HCT116 (cell line): ENCODE data around the gene FBXL17. TPM values are rescaled to one million over a fixed set of nuclear protein-coding genes. Genes with fewer than 3 reads are reported as not detected.

Experiments used
- ATAC-seq: fragments of 200-7000 bp; cut with Tn5 transposase; 2 replicates; pipeline ENCODE4 v1.9.1; 2020; ENCODE audit warnings: mild to moderate bottlenecking, moderate library complexity
- BruUV-seq: library from RNA; stranded (reverse); fragments of 400-500 nt; replicated peaks from 2 replicates; lab custom pipeline; 2021; lab: Mats Ljungman, UMichigan
- CTCF ChIA-PET: fragments of 300-600 bp; sonication (Branson Sonifier 250); formaldehyde crosslinking; loops from one replicate; lab custom pipeline; 2021; ENCODE audit warnings: antibody characterized with exemption; lab: Charles Lee
- POLR2A ChIA-PET: fragments of 300-600, 350-600 bp; sonication (Branson Sonifier 250); formaldehyde crosslinking; loops from one replicate; lab custom pipeline; 2021; ENCODE audit warnings: antibody characterized with exemption; lab: Charles Lee
- RAD21 ChIA-PET, 2 experiments: fragments of 300-600 bp; sonication (Branson Sonifier 250); formaldehyde crosslinking; loops; one replicate each; lab custom pipeline; 2023; ENCODE audit warnings: low total read pairs in 2 of 2; ENCODE audit not compliant: uncharacterized antibody in 2 of 2, unreplicated experiment in 2 of 2, low non-redundant PET in 1 of 2; lab: Charles Lee
- DNase-seq: peaks from one replicate; pipeline ENCODE4 v3.0.0-alpha.2; 2010; ENCODE audit warnings: low read depth, low spot score
- H2AFZ ChIP-seq: fragments of 200-600 bp; shearing (Covaris generic), sonication (generic); 2 replicates; pipeline ENCODE4 v1.6.1; 2017; ENCODE audit warnings: low read depth, mixed run types, mixed read lengths, antibody characterized with exemption, low read length; ENCODE audit not compliant: poor library complexity, severe bottlenecking
- H3K27ac ChIP-seq: 2 replicates; pipeline ENCODE4 v1.5.1; 2012; ENCODE audit warnings: low read depth, low read length
- H3K27me3 ChIP-seq: fragments of 200-600 bp; sonication (generic); 2 replicates; pipeline ENCODE4 v1.6.1; 2016; ENCODE audit warnings: mixed run types, low read length, mixed read lengths; ENCODE audit not compliant: insufficient read depth
- H3K36me3 ChIP-seq, 2 experiments: fragments of 200-500 bp in 1 of 2; fragments of 200-600 bp in 1 of 2; sonication (Bioruptor generic) in 1 of 2; sonication (generic) in 1 of 2; 2 replicates each; pipeline versions ENCODE4 v1.5.1 to v1.6.1; 2014 to 2016; ENCODE audit warnings: low read length in 2 of 2, inconsistent platforms in 1 of 2, mixed read lengths in 1 of 2, mixed run types in 1 of 2; ENCODE audit not compliant: insufficient read depth in 2 of 2, control insufficient read depth in 1 of 2
- H3K4me1 ChIP-seq, 2 experiments: fragments of 200-600 bp in 1 of 2; sonication (generic) in 1 of 2; 2 replicates each; pipeline versions ENCODE4 v1.5.1 to v1.6.1; 2012 to 2017; ENCODE audit warnings: low read length in 2 of 2, inconsistent platforms in 1 of 2, mild to moderate bottlenecking in 1 of 2, mixed read lengths in 1 of 2, mixed run types in 1 of 2, moderate library complexity in 1 of 2; ENCODE audit not compliant: insufficient read depth in 2 of 2, control insufficient read depth in 1 of 2
- H3K4me2 ChIP-seq: fragments of 200-600 bp; sonication (generic); 2 replicates; pipeline ENCODE4 v1.6.1; 2017; ENCODE audit warnings: mixed run types, low read length, mixed read lengths
- H3K4me3 ChIP-seq, 2 experiments: fragments of 200-600 bp in 1 of 2; sonication (generic) in 1 of 2; replicated peaks in 1 of 2; 2 replicates each; pipeline ENCODE4 v1.5.1; 2011 to 2016; ENCODE audit warnings: low read length in 2 of 2, control low read depth in 1 of 2, low read depth in 1 of 2, mild to moderate bottlenecking in 1 of 2, mixed read lengths in 1 of 2, mixed run types in 1 of 2
- H3K79me2 ChIP-seq: fragments of 200-600 bp; sonication (generic); 2 replicates; pipeline ENCODE4 v1.6.1; 2017; ENCODE audit warnings: mild to moderate bottlenecking, mixed run types, low read length, moderate library complexity, mixed read lengths; ENCODE audit not compliant: insufficient read depth
- H3K9ac ChIP-seq: fragments of 200-600 bp; sonication (generic); 2 replicates; pipeline ENCODE4 v1.6.1; 2016; ENCODE audit warnings: low read length, mixed read lengths
- H3K9me2 ChIP-seq: fragments of 200-600 bp; sonication (generic), shearing (Covaris generic); 2 replicates; pipeline ENCODE4 v1.6.1; 2017; ENCODE audit warnings: mixed run types, mild to moderate bottlenecking, moderate library complexity; ENCODE audit not compliant: insufficient read depth
- H3K9me3 ChIP-seq, 2 experiments: fragments of 200-500 bp in 1 of 2; fragments of 200-600 bp in 1 of 2; sonication (Bioruptor generic) in 1 of 2; sonication (generic) in 1 of 2; 2 replicates each; pipeline ENCODE4 v1.6.1; 2014 to 2017; ENCODE audit warnings: low read length in 2 of 2, mixed read lengths in 2 of 2, inconsistent platforms in 1 of 2, low read depth in 1 of 2, mild to moderate bottlenecking in 1 of 2, mixed run types in 1 of 2, moderate library complexity in 1 of 2; ENCODE audit not compliant: control insufficient read depth in 1 of 2, insufficient read depth in 1 of 2
- H4K20me1 ChIP-seq: fragments of 200-600 bp; sonication (generic), shearing (Covaris generic); 2 replicates; pipeline ENCODE4 v1.6.1; 2017; ENCODE audit warnings: mixed run types, mild to moderate bottlenecking, moderate library complexity; ENCODE audit not compliant: insufficient read depth
- ATF3 ChIP-seq: IDR thresholded peaks from 2 replicates; pipeline ENCODE4 v1.6.1; 2012
- EGR1 ChIP-seq: IDR thresholded peaks from 2 replicates; pipeline ENCODE4 v1.6.1; 2012; ENCODE audit warnings: low read depth
- EZH2 ChIP-seq: fragments of 200-600 bp; sonication (generic); IDR thresholded peaks from 2 replicates; pipeline ENCODE4 v1.6.1; 2017; ENCODE audit warnings: antibody characterized with exemption, mixed run types
- EZH2phosphoT487 ChIP-seq: fragments of 200-600 bp; IDR thresholded peaks from 2 replicates; pipeline ENCODE4 v1.6.1; 2018; ENCODE audit warnings: antibody characterized with exemption, borderline replicate concordance
- JUND ChIP-seq: IDR thresholded peaks from 2 replicates; pipeline ENCODE4 v1.6.1; 2012
- SRF ChIP-seq: IDR thresholded peaks from 2 replicates; pipeline ENCODE4 v1.6.1; 2012; ENCODE audit warnings: low read depth
- ZFX ChIP-seq: fragments of 450-650 bp; IDR thresholded peaks from 2 replicates; pipeline ENCODE4 v1.6.1; 2017
- ZNF274 ChIP-seq: fragments of 200-500 bp; sonication (Bioruptor generic); IDR thresholded peaks from 2 replicates; pipeline ENCODE4 v1.6.1; 2014; ENCODE audit warnings: mild to moderate bottlenecking, low read depth, low read length, inconsistent platforms
- intact Hi-C: fragments of 100-400 bp; cut with micrococcal nuclease; formaldehyde crosslinking; loops from 2 replicates; pipeline ENCODE4 v1.10.0; 2022
- total RNA-seq: library from RNA; stranded (reverse); gene quantifications from one replicate; pipeline ENCODE4 v1.2.1, GENCODE V29; 2021; ENCODE audit not compliant: unreplicated experiment
- TF ChIP-seq, protein P1 (sequence below), 3 experiments: fragments of 200-600 bp in 1 of 3; sonication (generic) in 1 of 3; IDR thresholded peaks in 2 of 3; conservative IDR thresholded peaks in 1 of 3; 2 replicates each; pipeline ENCODE4 v1.5.1; 2012 to 2017; ENCODE audit warnings: low read depth in 2 of 3, low read length in 2 of 3, antibody characterized with exemption in 1 of 3, borderline replicate concordance in 1 of 3, control low read depth in 1 of 3, mild to moderate bottlenecking in 1 of 3, mixed read lengths in 1 of 3, mixed run types in 1 of 3, moderate library complexity in 1 of 3; ENCODE audit not compliant: insufficient read depth in 1 of 3
- TF ChIP-seq, protein P2 (sequence below): IDR thresholded peaks from 2 replicates; pipeline ENCODE4 v1.6.1; 2012

Gene FBXL17
- total RNA-seq, 1 experiment from 2014 or later = 9.4 TPM

- no peaks in the 10 kb centered on the region for H3K9me3 ChIP-seq
- POLR2A ChIA-PET = no interaction called here
- DNase-seq = no peak
- H3K9ac ChIP-seq = no peak overlapping the region
- no peak overlapping the region for H3K4me2 ChIP-seq
- ATAC-seq = no peak
- no peaks in the 10 kb centered on the region for H3K79me2 ChIP-seq
- no peak overlapping the region for H2AFZ ChIP-seq
- H3K4me3 ChIP-seq = no peak overlapping the region
- BruUV-seq = no TSS peak
- H3K9me2 ChIP-seq = no peaks in the 10 kb centered on the region
- RAD21 ChIA-PET = no interaction called here
- H3K36me3 ChIP-seq = no peaks in the 10 kb centered on the region
- H4K20me1 ChIP-seq = no peaks in the 10 kb centered on the region
- H3K4me1 ChIP-seq = no peaks in the 10 kb centered on the region
- CTCF ChIA-PET = interaction anchor here (0.9 to 1.3 kb wide), 2 partner anchors 10 to 11 kb away, joined by 3 to 4 read pairs; no protein-coding TSS in a partner anchor
- no peaks in the 10 kb centered on the region for H3K27me3 ChIP-seq
- intact Hi-C loops = no loop called here
- TF ChIP-seq EZH2 = no peak
- TF ChIP-seq, protein P1, sequence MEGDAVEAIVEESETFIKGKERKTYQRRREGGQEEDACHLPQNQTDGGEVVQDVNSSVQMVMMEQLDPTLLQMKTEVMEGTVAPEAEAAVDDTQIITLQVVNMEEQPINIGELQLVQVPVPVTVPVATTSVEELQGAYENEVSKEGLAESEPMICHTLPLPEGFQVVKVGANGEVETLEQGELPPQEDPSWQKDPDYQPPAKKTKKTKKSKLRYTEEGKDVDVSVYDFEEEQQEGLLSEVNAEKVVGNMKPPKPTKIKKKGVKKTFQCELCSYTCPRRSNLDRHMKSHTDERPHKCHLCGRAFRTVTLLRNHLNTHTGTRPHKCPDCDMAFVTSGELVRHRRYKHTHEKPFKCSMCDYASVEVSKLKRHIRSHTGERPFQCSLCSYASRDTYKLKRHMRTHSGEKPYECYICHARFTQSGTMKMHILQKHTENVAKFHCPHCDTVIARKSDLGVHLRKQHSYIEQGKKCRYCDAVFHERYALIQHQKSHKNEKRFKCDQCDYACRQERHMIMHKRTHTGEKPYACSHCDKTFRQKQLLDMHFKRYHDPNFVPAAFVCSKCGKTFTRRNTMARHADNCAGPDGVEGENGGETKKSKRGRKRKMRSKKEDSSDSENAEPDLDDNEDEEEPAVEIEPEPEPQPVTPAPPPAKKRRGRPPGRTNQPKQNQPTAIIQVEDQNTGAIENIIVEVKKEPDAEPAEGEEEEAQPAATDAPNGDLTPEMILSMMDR (IDR thresholded peaks at IDR 0.05 in 2 of 3, conservative IDR thresholded peaks at IDR 0.05 in 1 of 3; ENCODE audit: borderline replicate concordance in 1 of 3, insufficient read depth in 1 of 3, low read depth in 2 of 3, low read length in 2 of 3) = no peak
- no peak for TF ChIP-seq ZNF274
- no peak for TF ChIP-seq EZH2phosphoT487
- TF ChIP-seq, protein P2, sequence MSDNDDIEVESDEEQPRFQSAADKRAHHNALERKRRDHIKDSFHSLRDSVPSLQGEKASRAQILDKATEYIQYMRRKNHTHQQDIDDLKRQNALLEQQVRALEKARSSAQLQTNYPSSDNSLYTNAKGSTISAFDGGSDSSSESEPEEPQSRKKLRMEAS = no peak
- no peak for TF ChIP-seq ZFX
- TF ChIP-seq JUND = no peak
- no peak for TF ChIP-seq ATF3
- TF ChIP-seq EGR1 = no peak
- TF ChIP-seq SRF = no peak
- H3K27ac ChIP-seq = no peak overlapping the region
Observed at GRCh38 chr5:108271127-108271526, 110.8 kb downstream of the FBXL17 start.
